GM19035 (cell line): Measurements from ENCODE around the gene HTR3B.
"Not testable (repeated sequence)": the region's sequence is repeated elsewhere in the genome, so short reads cannot be mapped to it uniquely, and the experiment has no call there.

Source experiments
- ATAC-seq: cut with Tn5 transposase; IDR thresholded peaks from one replicate; pipeline ENCODE4 v1.9.1; 2021; ENCODE audit not compliant: unreplicated experiment

HTR3B gene

DNA sequence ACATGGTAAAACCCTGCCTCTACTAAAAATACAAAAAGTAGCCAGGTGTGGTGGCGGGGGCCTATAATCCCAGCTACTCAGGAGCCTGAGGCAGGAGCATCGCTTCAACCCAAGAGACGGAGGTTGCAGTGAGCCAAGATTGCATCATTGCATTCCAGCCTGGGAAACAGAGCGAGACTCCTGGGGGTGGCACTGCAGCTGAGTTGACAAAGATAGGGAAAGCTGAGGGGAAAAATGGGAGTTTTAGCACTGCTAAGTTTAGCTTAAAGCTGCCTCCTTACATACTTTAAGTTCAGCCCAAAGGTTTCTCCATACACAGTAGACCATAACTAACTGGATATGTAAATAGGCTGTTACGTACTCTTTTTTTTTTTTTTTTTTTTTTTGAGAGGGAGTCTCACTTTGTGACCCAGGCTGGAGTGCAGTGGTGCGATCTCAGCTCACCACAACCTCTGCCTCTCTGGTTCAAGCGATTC is 20.2 kb upstream of the HTR3B start:
- no peak for ATAC-seq

- ATAC-seq: no peak
Observed at GRCh38 chr11:113885897-113886296, 18.7 kb upstream of the HTR3B start.

GRCh38 chr11:113888848-113889247 is 15.7 kb upstream of the HTR3B start:
- ATAC-seq: no peak

GRCh38 chr11:113894421-113894996 is 10.1 kb upstream of the HTR3B start:
- ATAC-seq: no peak

GRCh38 chr11:113895367-113896155 is 9.0 kb upstream of the HTR3B start:
- no peak for ATAC-seq

GRCh38 chr11:113896156-113896879 is 8.3 kb upstream of the HTR3B start:
- ATAC-seq: no peak

DNA sequence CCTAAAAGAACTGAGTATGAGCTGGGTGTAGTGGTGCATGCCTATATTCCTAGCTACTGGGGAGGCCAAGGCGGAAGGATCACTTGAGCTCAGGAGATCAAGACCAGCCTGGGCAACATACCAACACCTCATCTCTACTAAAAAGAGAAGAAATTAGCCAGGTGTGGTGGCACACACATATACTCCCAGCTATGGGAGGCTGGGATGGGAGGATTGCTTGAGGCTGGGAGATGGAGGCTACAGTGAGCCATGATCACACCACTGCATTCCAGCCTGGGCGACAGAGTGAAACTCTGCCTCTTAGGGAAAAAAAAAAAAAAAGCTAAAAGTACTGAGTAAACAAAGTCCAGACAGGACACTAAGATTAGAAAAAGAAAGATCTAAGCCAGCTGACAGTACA is 3.5 kb upstream of the HTR3B start:
- ATAC-seq: no peak

DNA sequence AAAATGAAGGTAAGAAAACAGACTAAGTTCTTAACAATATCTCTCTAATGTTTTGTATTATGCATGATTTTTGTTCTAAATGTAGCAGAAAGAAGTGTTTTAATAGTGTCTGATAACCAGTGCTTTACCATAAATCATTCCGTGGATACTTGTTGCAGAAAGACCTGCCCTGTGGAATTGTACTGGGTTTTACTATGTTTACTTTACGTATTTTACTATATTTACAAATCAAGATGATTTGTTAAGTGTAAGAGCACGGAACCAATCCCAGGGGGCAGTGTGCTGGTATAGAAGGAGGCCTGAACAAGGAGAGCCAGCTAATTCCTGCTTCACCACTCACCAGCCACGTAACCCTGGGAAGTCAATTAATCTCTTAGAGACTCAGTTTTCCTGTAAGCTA is 1.4 kb downstream of the HTR3B start:
- ATAC-seq: no peak

DNA sequence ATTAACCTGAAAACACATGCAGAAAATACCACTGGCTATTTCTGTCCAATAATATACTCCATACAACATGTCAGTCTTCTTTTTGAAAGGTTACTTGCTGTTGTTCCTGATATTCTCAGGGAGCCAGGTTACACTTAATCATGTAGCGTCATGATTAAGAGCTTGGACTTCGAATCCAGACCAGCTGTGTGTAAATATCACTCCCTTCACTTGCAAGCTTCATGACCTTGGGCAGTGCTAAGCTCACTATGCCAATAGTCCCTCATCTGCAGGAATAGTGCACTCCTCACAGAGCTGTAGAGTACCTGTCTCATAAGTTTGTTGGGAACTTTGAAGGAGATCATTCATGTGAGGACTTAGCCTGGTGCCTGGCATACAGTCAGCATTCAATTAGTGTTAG is 1.9 kb downstream of the HTR3B start:
- no peak for ATAC-seq

- no peak for ATAC-seq
Observed at GRCh38 chr11:113907152-113907551, 2.6 kb downstream of the HTR3B start.

- no peak for ATAC-seq
Observed at GRCh38 chr11:113907681-113908080, 3.1 kb downstream of the HTR3B start.

GRCh38 chr11:113908098-113908497 is 3.5 kb downstream of the HTR3B start:
- ATAC-seq: no peak

GRCh38 chr11:113911491-113911890 is 6.9 kb downstream of the HTR3B start:
- ATAC-seq: not testable (repeated sequence)

GRCh38 chr11:113923572-113923971 is 19.0 kb downstream of the HTR3B start:
- ATAC-seq: no peak

DNA sequence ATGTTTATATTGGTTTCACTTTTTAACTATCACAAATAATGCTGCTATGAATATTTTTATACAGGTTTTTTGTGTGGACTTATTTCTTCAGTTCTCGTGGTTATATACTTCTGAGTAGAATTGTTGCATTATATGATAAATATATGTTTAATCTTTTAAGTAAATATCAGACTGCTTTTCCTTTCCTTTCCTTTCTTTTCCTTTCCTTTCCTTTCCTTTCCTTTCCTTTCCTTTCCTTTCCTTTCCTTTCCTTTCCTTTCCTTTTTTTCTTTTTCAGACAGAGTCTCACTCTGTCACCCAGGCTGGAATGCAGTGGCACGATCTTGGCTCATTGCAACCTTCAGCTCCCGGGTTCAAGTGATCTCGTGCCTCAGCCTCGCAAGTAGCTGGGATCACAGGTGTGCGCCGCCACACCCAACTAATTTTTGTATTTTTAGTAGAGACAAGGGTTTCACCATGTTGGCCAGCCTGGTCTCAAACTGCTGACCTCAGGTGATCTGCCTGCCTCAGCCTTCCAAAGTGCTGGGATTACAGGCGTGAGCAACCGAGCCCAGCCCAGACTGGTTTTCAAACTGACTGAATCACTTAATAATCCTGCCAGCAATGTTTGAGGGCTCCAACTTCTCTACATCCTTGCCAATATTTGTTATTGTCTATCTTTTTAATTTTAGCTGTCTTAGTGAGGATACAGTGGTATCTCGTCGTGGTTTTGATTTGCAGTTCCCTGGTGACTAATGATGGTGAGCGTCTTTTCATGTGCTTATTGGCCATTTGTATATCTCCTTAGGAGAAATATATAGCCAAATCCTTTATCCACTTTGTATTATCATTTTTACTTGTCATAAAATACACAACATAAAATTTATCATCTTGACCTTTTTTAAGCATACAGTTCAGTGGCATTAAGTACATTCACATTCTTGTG is 21.9 kb downstream of the HTR3B start:
- ATAC-seq: no peak

DNA sequence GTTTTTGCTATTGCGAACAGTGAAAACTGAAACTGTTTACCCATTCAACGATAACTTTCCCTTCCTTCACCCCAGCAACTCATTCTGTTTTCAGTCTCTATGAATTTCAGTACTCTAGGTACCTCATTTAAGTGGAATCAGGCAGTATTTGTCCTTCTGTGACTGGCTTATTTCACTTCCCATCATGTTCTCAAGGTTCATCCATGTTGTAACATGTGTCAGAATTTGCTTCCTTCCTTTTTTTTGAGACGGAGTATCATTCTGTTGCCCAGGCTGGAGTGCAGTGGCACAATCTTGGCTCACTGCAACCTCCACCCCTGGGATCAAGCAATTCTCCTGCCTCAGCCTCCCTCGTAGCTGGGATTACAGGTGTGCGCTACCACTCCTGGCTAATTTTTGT is 23.7 kb downstream of the HTR3B start:
- no peak for ATAC-seq

DNA sequence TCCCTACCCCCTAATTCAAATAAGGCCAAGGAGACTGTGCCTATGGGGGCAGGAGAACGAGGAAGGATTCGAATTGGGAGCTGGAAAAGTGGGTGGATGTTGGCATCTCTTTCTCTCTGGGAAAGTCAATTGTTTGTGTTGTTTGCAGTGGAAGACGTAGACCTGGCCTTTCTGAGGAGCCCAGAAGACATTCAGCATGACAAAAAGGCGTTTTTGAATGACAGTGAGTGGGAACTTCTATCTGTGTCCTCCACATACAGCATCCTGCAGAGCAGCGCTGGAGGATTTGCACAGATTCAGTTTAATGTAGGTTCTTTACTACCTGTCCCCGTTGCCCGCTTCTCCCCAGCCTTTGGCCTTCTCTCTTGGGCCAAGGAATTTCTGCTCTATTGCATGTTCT is 28.2 kb downstream of the HTR3B start:
- ATAC-seq: no peak

GRCh38 chr11:113934193-113934592 is 29.6 kb downstream of the HTR3B start:
- ATAC-seq: not testable (repeated sequence)

- ATAC-seq: no peak
Observed at GRCh38 chr11:113934761-113935160, 30.2 kb downstream of the HTR3B start.

DNA sequence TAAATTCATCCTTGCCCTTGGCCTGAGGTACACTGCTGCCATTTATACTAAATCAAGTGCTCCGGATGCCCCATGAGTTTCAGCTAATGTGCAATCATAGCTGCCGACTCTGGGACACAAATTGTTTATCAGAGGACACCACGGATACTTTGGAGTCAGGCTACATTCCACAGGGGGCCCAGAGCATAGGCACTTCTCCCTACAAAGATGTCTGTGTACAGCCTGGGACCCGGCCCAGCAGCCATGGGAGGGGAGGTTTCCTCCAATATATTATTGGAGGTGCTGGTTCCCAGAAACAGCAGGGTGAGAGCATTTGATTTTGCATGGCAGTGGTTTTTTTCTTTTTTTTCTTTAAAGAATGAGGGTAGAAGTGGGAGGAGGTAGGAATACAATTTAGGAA is 31.3 kb downstream of the HTR3B start:
- ATAC-seq: no peak

- ATAC-seq: no peak
Observed at GRCh38 chr11:113937918-113938317, 33.3 kb downstream of the HTR3B start.
